ENCODE data around the gene CDC25C.
"Not testable (repeated sequence)": the region's sequence is repeated elsewhere in the genome, so short reads cannot be mapped to it uniquely, and the experiment has no call there.

Gene CDC25C

GRCh38 chr5:138336952-138337684 is 5.5 kb upstream of the CDC25C start:
- H3K27ac Mint-ChIP-seq, result peak overlapping the region; percentile 98
- no peaks in the 10 kb centered on the region for H3K36me3 Mint-ChIP-seq
- peak overlapping the region; percentile 91 for H3K4me3 Mint-ChIP-seq
- no peaks in the 10 kb centered on the region for H3K9me3 Mint-ChIP-seq (ENCODE audit: low read depth)
- H3K27me3 Mint-ChIP-seq, result no peaks in the 10 kb centered on the region
- H3K4me1 Mint-ChIP-seq (ENCODE audit: low read depth), result peaks cover 37% of the 10 kb centered on the region

GRCh38 chr5:138334867-138335447 is 3.4 kb upstream of the CDC25C start:
- H3K4me1 Mint-ChIP-seq (ENCODE audit: low read depth), result peaks cover 26% of the 10 kb centered on the region
- H3K9me3 Mint-ChIP-seq (ENCODE audit: low read depth), result no peaks in the 10 kb centered on the region
- H3K27me3 Mint-ChIP-seq, result no peaks in the 10 kb centered on the region
- H3K36me3 Mint-ChIP-seq, result no peaks in the 10 kb centered on the region
- H3K27ac Mint-ChIP-seq, result no peak overlapping the region
- no peak overlapping the region for H3K4me3 Mint-ChIP-seq

- Mint-ChIP-seq H3K27ac (peak overlapping the region; percentile 34), H3K4me3 (peak overlapping the region; percentile 88), H3K9me3 (ENCODE audit: low read depth) (no peaks in the 10 kb centered on the region)
These were observed 673 bp downstream of the CDC25C start for GRCh38 chr5:138330813-138331448.

GRCh38 chr5:138318211-138318610 is 13.4 kb downstream of the CDC25C start:
- H3K27ac Mint-ChIP-seq; H3K9me3 Mint-ChIP-seq (ENCODE audit: low read depth); H3K4me3 Mint-ChIP-seq; H3K27me3 Mint-ChIP-seq; H3K4me1 Mint-ChIP-seq (ENCODE audit: low read depth); H3K36me3 Mint-ChIP-seq: not testable (repeated sequence)

More at GRCh38 chr5:138330813-138331448, 673 bp downstream of the CDC25C start:
- Mint-ChIP-seq H3K4me1 (ENCODE audit: low read depth) (peaks cover 8% of the 10 kb centered on the region), H3K36me3 (no peaks in the 10 kb centered on the region), H3K27me3 (no peaks in the 10 kb centered on the region)

GRCh38 chr5:138316355-138316754 is 15.2 kb downstream of the CDC25C start:
- Mint-ChIP-seq H3K4me3 (no peak overlapping the region), H3K27ac (no peak overlapping the region), H3K4me1 (ENCODE audit: low read depth) (no peaks in the 10 kb centered on the region), H3K9me3 (ENCODE audit: low read depth) (no peaks in the 10 kb centered on the region), H3K27me3 (no peaks in the 10 kb centered on the region), H3K36me3 (no peaks in the 10 kb centered on the region)

GRCh38 chr5:138315751-138316278 is 15.8 kb downstream of the CDC25C start:
- Mint-ChIP-seq H3K27me3 (no peaks in the 10 kb centered on the region), H3K4me1 (ENCODE audit: low read depth) (no peaks in the 10 kb centered on the region), H3K9me3 (ENCODE audit: low read depth) (no peaks in the 10 kb centered on the region), H3K36me3 (no peaks in the 10 kb centered on the region), H3K4me3 (no peak overlapping the region), H3K27ac (no peak overlapping the region)

GRCh38 chr5:138305797-138306196 is 25.8 kb downstream of the CDC25C start:
- Mint-ChIP-seq H3K4me1 (ENCODE audit: low read depth) (no peaks in the 10 kb centered on the region), H3K4me3 (no peak overlapping the region), H3K9me3 (ENCODE audit: low read depth) (no peaks in the 10 kb centered on the region), H3K27me3 (no peaks in the 10 kb centered on the region), H3K36me3 (no peaks in the 10 kb centered on the region), H3K27ac (no peak overlapping the region)

GRCh38 chr5:138303372-138303771 is 28.2 kb downstream of the CDC25C start:
- no peaks in the 10 kb centered on the region for H3K4me1 Mint-ChIP-seq (ENCODE audit: low read depth)
- no peak overlapping the region for H3K27ac Mint-ChIP-seq
- H3K4me3 Mint-ChIP-seq, result no peak overlapping the region
- no peaks in the 10 kb centered on the region for H3K27me3 Mint-ChIP-seq
- H3K36me3 Mint-ChIP-seq, result peaks cover 3% of the 10 kb centered on the region
- H3K9me3 Mint-ChIP-seq (ENCODE audit: low read depth), result no peaks in the 10 kb centered on the region

- H3K9me3 Mint-ChIP-seq (ENCODE audit: low read depth), result no peaks in the 10 kb centered on the region
- no peak overlapping the region for H3K27ac Mint-ChIP-seq
- no peaks in the 10 kb centered on the region for H3K27me3 Mint-ChIP-seq
- no peak overlapping the region for H3K4me3 Mint-ChIP-seq
- H3K4me1 Mint-ChIP-seq (ENCODE audit: low read depth), result no peaks in the 10 kb centered on the region
- H3K36me3 Mint-ChIP-seq, result no peaks in the 10 kb centered on the region
These were observed 42.3 kb downstream of the CDC25C start for GRCh38 chr5:138289296-138289695.

GRCh38 chr5:138287246-138287645 is 44.4 kb downstream of the CDC25C start:
- no peaks in the 10 kb centered on the region for H3K27me3 Mint-ChIP-seq
- no peak overlapping the region for H3K4me3 Mint-ChIP-seq
- H3K4me1 Mint-ChIP-seq (ENCODE audit: low read depth), result no peaks in the 10 kb centered on the region
- H3K36me3 Mint-ChIP-seq, result no peaks in the 10 kb centered on the region
- H3K9me3 Mint-ChIP-seq (ENCODE audit: low read depth), result no peaks in the 10 kb centered on the region
- no peak overlapping the region for H3K27ac Mint-ChIP-seq

- no peaks in the 10 kb centered on the region for H3K36me3 Mint-ChIP-seq
- H3K9me3 Mint-ChIP-seq (ENCODE audit: low read depth), result no peaks in the 10 kb centered on the region
- no peaks in the 10 kb centered on the region for H3K27me3 Mint-ChIP-seq
- H3K4me3 Mint-ChIP-seq, result no peak overlapping the region
- no peaks in the 10 kb centered on the region for H3K4me1 Mint-ChIP-seq (ENCODE audit: low read depth)
- no peak overlapping the region for H3K27ac Mint-ChIP-seq
These were observed 48.5 kb downstream of the CDC25C start for GRCh38 chr5:138282920-138283742.

- no peaks in the 10 kb centered on the region for H3K27me3 Mint-ChIP-seq
- no peaks in the 10 kb centered on the region for H3K9me3 Mint-ChIP-seq (ENCODE audit: low read depth)
- H3K36me3 Mint-ChIP-seq, result no peaks in the 10 kb centered on the region
These were observed 50.7 kb downstream of the CDC25C start for GRCh38 chr5:138280915-138281314.

GRCh38 chr5:138276402-138277054 is 55.1 kb downstream of the CDC25C start:
- Mint-ChIP-seq H3K27ac (no peak overlapping the region), H3K9me3 (ENCODE audit: low read depth) (no peaks in the 10 kb centered on the region), H3K27me3 (peaks cover 6% of the 10 kb centered on the region), H3K4me1 (ENCODE audit: low read depth) (peaks cover 9% of the 10 kb centered on the region), H3K36me3 (peaks cover 2% of the 10 kb centered on the region), H3K4me3 (no peak overlapping the region)

More at GRCh38 chr5:138280915-138281314, 50.7 kb downstream of the CDC25C start:
- no peak overlapping the region for H3K27ac Mint-ChIP-seq
- H3K4me1 Mint-ChIP-seq (ENCODE audit: low read depth), result no peaks in the 10 kb centered on the region
- no peak overlapping the region for H3K4me3 Mint-ChIP-seq

- Mint-ChIP-seq H3K9me3 (ENCODE audit: low read depth) (no peaks in the 10 kb centered on the region), H3K4me1 (ENCODE audit: low read depth) (peaks cover 9% of the 10 kb centered on the region), H3K36me3 (peaks cover 2% of the 10 kb centered on the region), H3K27me3 (peaks cover 6% of the 10 kb centered on the region), H3K27ac (no peak overlapping the region), H3K4me3 (no peak overlapping the region)
These were observed 55.7 kb downstream of the CDC25C start for GRCh38 chr5:138275895-138276294.

All from activated naive CD8-positive, alpha-beta T cell (primary cell).